Lower leg skin (tissue), 3 donors: ENCODE results near the gene REEP5.

Experiments used
- POLR2A ChIP-seq, 2 donors: fragments of 450-650 bp; IDR thresholded peaks; one replicate each; pipeline ENCODE4 v1.6.1; 2016 to 2017; ENCODE audit warnings: antibody characterized with exemption in 2 of 2, mild to moderate bottlenecking in 1 of 2, moderate library complexity in 1 of 2
- TF ChIP-seq, protein P1 (sequence below), 3 donors: fragments of 450-650 bp; IDR thresholded peaks; one replicate each; pipeline ENCODE4 v1.5.1; 2016; ENCODE audit warnings: antibody characterized with exemption in 3 of 3, mild to moderate bottlenecking in 3 of 3, moderate library complexity in 2 of 3

GRCh38 chr5:112910529-112910928 lies 11.5 kb downstream of the REEP5 start:
- TF ChIP-seq, protein P1, sequence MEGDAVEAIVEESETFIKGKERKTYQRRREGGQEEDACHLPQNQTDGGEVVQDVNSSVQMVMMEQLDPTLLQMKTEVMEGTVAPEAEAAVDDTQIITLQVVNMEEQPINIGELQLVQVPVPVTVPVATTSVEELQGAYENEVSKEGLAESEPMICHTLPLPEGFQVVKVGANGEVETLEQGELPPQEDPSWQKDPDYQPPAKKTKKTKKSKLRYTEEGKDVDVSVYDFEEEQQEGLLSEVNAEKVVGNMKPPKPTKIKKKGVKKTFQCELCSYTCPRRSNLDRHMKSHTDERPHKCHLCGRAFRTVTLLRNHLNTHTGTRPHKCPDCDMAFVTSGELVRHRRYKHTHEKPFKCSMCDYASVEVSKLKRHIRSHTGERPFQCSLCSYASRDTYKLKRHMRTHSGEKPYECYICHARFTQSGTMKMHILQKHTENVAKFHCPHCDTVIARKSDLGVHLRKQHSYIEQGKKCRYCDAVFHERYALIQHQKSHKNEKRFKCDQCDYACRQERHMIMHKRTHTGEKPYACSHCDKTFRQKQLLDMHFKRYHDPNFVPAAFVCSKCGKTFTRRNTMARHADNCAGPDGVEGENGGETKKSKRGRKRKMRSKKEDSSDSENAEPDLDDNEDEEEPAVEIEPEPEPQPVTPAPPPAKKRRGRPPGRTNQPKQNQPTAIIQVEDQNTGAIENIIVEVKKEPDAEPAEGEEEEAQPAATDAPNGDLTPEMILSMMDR (IDR thresholded peaks at IDR 0.05): no peak
- TF ChIP-seq POLR2A (IDR thresholded peaks at IDR 0.05): no peak
